Measurements from ENCODE around the gene QRFP.

QRFP gene

GRCh38 chr9:130937146-130938076, 40.8 kb upstream of the QRFP start:
- DNase-seq (ENCODE audit: insufficient read length, low spot score) = no peak
- TF ChIP-seq POLR2A (IDR thresholded peaks at IDR 0.05; ENCODE audit: low read depth, low read length) = no peak
- FAIRE-seq = no peak

GRCh38 chr9:130936285-130937117, 39.9 kb upstream of the QRFP start:
- peak; percentile 31 for DNase-seq (ENCODE audit: insufficient read length, low spot score)
- no peak for FAIRE-seq
- no peak for TF ChIP-seq POLR2A (IDR thresholded peaks at IDR 0.05; ENCODE audit: low read depth, low read length)

- no peak for FAIRE-seq
- TF ChIP-seq POLR2A (IDR thresholded peaks at IDR 0.05; ENCODE audit: low read depth, low read length) = no peak
- DNase-seq (ENCODE audit: insufficient read length, low spot score) = no peak
These were observed 39.1 kb upstream of the QRFP start for GRCh38 chr9:130935648-130936271.

- no peak for DNase-seq (ENCODE audit: insufficient read length, low spot score)
- FAIRE-seq = no peak
- no peak for TF ChIP-seq POLR2A (IDR thresholded peaks at IDR 0.05; ENCODE audit: low read depth, low read length)
These were observed 38.4 kb upstream of the QRFP start for GRCh38 chr9:130934702-130935647.

GRCh38 chr9:130934246-130934645, 37.6 kb upstream of the QRFP start:
- FAIRE-seq = no peak
- no peak for DNase-seq (ENCODE audit: insufficient read length, low spot score)
- no peak for TF ChIP-seq POLR2A (IDR thresholded peaks at IDR 0.05; ENCODE audit: low read depth, low read length)

- TF ChIP-seq POLR2A (IDR thresholded peaks at IDR 0.05; ENCODE audit: low read depth, low read length) = no peak
- FAIRE-seq = no peak
- peak; percentile 53 for DNase-seq (ENCODE audit: insufficient read length, low spot score)
These were observed 36.8 kb upstream of the QRFP start for GRCh38 chr9:130933114-130934046.

GRCh38 chr9:130932255-130933079, 35.9 kb upstream of the QRFP start:
- DNase-seq (ENCODE audit: insufficient read length, low spot score) = no peak
- no peak for FAIRE-seq
- TF ChIP-seq POLR2A (IDR thresholded peaks at IDR 0.05; ENCODE audit: low read depth, low read length) = no peak

- DNase-seq (ENCODE audit: insufficient read length, low spot score) = no peak
- no peak for FAIRE-seq
- TF ChIP-seq POLR2A (IDR thresholded peaks at IDR 0.05; ENCODE audit: low read depth, low read length) = no peak
These were observed 35.1 kb upstream of the QRFP start for GRCh38 chr9:130931508-130932254.

GRCh38 chr9:130930804-130931349, 34.3 kb upstream of the QRFP start:
- FAIRE-seq (no peak), DNase-seq (ENCODE audit: insufficient read length, low spot score) (no peak)
- TF ChIP-seq POLR2A (IDR thresholded peaks at IDR 0.05; ENCODE audit: low read depth, low read length) = no peak

- no peak for TF ChIP-seq POLR2A (IDR thresholded peaks at IDR 0.05; ENCODE audit: low read depth, low read length)
- DNase-seq (ENCODE audit: insufficient read length, low spot score) = no peak
- no peak for FAIRE-seq
These were observed 33.7 kb upstream of the QRFP start for GRCh38 chr9:130930132-130930803.

Data from H54 (cell line).